Skeletal muscle cell (primary cell): ENCODE results near the gene NCR1.
"Not testable (repeated sequence)": the region's sequence is repeated elsewhere in the genome, so short reads cannot be mapped to it uniquely, and the experiment has no call there.

Source experiments
- DNase-seq: peaks from one replicate; pipeline ENCODE4 v3.0.0-alpha.2; 2010; ENCODE audit warnings: low read depth
- H3K4me3 ChIP-seq: 2 replicates; pipeline ENCODE4 v1.5.1; 2011; ENCODE audit warnings: low read depth, mild to moderate bottlenecking, control low read depth, low read length, moderate library complexity

NCR1 gene

DNA sequence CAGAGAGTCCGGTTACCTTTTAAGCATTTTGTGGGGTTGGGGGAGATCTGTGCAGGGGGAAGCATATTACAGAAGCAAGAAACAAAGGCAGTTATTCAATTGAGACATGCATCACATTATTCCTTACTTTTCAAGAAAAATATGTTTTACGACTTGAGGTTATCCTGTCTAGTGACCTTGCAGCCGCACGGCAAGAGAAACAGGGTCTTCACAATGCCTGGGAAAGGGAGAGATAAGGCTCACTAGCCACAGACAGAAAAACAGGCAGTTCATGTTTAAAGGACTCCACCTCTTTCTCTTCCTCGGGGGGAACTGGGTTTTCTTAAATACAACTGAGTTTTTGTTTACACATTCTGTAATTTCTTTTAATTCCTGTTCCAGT, 536 bp upstream of the NCR1 start:
- no peak for DNase-seq
- H3K4me3 ChIP-seq, result no peak overlapping the region

DNA sequence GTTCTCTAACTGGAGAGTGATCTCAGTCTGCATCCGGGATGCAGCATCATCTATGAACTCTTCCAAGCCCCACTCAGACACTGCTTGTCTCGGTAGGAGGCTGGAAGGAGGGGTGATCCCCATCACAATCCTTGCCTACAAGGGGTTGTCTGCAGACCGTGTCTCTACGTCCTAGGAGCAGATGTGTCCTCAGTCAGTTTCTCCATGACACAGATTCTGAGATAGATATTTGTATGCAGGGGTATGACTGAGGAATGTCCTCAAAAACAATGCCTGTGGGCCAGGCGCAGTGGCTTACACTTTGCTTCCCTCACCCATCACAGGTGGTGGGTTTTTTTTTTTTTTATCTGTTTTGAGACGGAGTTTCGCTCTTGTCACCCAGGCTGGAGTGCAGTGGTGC, 871 bp downstream of the NCR1 start:
- H3K4me3 ChIP-seq, result no peak overlapping the region
- no peak for DNase-seq

DNA sequence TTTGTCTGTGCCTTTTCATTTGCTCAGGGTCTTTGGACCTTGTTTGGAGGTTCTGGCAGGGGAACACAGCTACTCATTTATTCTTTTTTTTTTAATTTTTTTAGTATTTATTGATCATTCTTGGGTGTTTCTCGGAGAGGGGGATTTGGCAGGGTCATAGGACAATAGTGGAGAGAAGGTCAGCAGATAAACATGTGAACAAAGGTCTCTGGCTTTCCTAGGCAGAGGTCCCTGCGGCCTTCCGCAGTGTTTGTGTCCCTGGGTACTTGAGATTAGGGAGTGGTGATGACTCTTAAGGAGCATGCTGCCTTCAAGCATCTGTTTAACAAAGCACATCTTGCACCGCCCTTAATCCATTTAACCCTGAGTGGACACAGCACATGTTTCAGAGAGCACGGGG, 2.0 kb downstream of the NCR1 start:
- H3K4me3 ChIP-seq, DNase-seq: not testable (repeated sequence)

DNA sequence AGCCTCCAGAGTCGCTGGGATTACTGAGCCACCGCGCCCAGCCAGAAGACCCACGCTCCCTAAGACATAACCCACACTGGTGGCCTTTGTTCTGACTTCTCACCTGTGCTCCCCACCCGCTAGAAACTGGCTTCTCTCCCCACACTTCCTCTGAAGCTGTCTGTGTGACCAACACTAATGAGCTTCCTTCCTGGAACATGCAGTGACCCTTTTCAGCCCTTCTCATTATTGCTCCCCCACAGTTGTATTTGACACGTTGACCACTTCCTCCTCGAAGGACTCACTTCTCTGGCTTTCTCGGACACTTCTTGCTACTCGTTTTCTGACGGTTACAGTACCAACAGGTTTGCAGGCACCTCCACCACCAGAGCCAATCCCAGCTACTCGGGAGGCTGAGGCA, 10.9 kb downstream of the NCR1 start:
- DNase-seq, result no peak
- H3K4me3 ChIP-seq, result no peak overlapping the region

DNA sequence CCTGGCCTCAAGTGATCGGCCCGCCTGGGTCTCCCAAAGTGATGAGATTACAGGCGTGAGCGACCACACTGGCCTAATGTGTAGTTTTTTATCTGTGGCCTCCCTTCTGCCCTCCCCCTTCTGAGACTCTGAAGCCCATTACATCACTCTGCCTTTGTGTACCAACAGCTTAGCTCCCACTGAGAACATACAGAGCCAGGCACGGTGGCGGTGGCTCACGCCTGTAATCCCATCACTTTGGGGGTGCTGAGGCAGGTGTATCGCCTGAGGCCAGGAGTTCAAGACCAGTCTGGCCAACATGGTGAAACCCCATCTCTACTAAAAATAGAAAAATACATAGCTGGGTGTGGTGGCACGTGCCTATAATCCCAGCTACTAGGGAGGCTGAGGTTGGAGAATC, 12.6 kb downstream of the NCR1 start:
- DNase-seq, result no peak
- H3K4me3 ChIP-seq, result no peak overlapping the region

DNA sequence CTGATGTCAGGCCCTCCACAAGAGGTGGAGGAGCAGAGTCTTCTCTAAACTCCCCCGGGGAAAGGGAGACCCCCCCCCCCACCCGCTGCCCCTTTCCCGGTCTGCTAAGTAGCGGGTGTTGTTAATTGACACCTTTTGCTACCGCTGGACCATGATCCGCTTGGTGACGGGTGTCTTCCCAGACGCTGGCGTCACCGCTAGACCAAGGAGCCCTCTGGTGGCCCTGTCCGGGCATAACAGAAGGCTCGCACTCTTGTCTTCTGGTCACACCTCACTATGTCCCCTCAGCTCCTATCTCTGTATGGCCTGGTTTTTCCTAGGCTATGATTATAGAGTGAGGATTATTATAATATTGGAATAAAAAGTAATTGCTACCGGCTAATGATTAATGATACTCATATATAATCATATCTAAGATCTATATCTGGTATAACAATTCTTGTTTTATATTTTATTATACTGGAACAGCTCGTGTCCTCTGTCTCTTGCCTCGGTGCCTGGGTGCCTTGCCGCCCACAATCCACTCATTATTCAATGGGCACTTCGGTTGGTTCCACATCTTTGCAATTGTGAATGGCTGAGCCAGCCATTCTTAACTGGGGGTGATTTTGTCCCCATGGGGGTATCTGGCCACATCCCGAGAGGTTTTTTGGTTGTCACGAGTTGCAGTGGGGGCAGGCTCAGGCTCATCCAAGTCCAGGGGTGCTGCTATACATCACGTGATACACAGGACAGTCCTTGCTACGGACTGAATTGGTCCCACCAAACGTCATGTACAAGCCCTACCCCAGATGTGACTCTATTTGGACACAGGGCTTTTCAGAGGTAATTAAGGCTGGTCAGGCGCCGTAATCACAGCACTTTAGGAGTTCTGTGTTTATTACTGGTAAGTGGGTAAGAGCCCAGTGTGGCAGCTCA, 14.0 kb downstream of the NCR1 start:
- DNase-seq, H3K4me3 ChIP-seq: not testable (repeated sequence)

DNA sequence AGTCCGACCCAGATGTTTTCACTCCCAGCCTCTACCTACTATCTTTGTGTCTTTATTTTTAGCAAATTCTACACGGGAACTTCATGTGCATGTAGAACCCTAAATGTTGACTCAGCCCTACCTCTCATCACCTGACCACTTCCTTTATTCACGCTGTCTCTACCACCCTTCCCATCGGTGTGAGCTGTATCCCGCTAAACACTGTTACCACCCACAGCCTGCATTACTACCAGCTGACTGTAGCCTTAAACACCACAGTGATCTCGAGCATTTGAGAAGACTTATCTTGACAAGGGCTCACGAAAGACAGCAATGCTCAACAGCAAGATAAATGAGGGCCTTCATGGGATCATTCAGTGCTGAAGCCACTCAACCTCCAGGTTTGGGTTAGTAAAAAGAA, 15.1 kb downstream of the NCR1 start:
- no peak overlapping the region for H3K4me3 ChIP-seq
- DNase-seq, result no peak

DNA sequence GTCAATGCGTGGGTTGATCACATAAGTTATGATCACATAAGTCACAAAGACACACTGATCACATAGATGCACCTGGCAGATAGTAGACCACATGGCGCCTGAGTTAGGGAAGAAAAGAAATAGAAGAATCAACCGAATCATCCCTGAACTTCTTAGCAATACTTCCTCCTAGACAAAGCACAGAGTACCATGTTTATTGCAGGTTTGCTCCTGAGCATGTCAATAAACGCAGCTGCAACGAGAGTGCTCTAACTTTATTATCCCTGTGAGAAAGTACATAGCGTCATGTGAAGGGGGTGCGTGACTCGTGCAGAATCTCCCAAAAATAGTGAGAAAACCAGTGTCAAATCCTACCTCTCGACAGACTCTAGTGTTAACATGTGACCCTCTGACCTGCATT, 17.3 kb downstream of the NCR1 start:
- no peak for DNase-seq
- no peak overlapping the region for H3K4me3 ChIP-seq

DNA sequence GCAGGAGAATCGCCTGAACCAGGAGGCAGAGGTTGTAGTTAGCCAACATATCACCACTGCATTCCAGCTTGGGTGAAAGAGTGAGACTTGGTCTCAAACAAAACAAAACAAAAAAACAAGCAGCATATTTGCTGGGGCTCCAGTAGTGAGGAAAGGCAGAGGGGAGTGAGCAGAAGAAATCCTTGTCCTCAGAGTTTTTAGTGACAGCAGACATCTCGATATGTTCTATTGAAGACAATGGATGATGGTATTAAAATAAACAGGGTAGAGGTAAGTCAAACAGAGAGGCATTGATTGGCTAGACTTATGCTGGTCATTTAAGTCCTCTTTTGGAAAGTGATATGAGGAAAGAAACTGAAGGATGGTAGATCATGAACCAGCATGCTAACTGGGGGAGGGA, 22.4 kb downstream of the NCR1 start:
- H3K4me3 ChIP-seq, result no peak overlapping the region
- no peak for DNase-seq

DNA sequence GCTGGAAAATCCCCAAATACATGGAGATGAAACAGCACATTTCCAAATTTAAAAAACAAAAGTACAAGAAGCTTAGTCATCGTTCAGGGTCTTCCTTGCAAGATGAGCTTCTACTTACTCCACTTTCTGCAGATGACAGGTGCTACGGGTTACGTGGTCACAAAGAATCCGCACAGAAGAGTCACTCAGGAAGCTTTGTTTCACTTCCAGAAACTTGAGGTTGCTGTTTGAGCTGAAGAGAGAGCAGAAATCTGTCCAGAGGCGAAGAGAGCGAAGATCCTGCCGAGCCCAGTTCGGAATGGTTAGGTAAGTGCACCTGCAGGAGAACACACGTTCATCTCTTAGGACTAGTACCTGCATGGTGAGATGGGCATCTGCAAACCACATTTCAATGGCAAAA, 32.0 kb downstream of the NCR1 start:
- DNase-seq, result no peak
- H3K4me3 ChIP-seq, result no peak overlapping the region

DNA sequence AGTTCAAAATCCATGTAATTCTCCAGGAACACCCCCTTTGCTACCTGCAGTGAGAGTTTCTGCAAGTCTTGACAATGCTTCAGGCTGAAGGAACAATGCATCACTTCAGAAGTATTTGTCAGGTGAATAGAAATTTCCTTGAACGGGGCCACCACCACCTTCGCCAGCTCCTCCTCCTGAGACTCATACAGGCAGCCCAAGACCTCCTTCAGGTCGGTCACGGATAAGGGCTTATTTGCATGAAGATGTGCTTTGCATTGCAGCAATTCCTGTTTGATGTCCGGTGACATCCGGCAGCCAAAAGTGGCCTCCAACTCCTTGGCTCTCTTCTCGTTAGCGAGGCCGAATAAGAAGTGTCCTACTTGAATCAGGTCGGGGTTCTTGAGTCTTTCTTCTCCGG, 33.0 kb downstream of the NCR1 start:
- H3K4me3 ChIP-seq, result no peak overlapping the region

DNA sequence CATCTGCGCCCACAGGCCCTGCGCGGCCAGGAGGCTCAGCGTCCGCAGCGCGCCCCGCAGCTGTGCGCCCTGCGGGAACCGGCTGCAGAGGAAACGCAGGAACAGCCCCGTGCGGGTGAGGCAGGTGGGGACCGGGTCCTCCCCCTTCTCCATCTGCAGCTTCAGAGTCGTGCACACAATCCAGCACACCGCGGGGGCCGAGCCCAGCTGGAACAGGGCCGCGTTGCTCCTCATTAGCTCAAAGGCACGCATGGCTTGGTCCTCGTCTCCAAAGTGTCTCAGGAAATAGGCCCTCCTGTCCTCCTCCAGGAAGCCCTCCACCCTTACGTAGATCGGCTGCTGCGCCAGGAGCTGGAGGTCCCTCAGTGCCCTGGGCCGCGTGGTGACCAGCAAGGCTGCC, 33.6 kb downstream of the NCR1 start:
- not testable (repeated sequence) for H3K4me3 ChIP-seq, DNase-seq

More for the DNA sequence above, 33.0 kb downstream of the NCR1 start:
- DNase-seq, result no peak

DNA sequence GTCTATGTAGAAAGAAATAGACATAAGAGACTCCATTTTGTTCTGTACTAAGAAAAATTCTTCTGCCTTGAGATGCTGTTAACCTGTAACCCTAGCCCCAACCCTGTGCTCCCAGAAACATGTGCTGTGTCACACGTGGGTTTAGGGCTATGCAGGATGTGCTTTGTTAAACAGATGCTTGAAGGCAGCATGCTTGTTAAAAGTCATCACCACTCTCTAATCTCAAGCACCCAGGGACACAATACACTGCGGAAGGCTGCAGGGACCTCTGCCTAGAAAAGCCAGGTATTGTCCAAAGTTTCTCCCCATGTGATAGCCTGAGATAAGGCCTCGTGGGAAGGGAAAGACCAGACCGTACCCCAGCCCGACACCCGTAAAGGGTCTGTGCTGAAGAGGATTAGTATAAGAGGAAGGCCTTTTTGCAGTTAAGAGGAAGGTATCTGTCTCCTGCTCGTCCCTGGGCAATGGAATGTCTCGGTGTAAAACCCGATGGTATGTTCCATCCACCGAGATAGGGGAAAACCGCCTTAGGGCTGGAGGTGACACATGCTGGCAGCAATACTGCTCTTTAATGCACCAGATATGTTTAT, 37.9 kb downstream of the NCR1 start:
- not testable (repeated sequence) for DNase-seq, H3K4me3 ChIP-seq

DNA sequence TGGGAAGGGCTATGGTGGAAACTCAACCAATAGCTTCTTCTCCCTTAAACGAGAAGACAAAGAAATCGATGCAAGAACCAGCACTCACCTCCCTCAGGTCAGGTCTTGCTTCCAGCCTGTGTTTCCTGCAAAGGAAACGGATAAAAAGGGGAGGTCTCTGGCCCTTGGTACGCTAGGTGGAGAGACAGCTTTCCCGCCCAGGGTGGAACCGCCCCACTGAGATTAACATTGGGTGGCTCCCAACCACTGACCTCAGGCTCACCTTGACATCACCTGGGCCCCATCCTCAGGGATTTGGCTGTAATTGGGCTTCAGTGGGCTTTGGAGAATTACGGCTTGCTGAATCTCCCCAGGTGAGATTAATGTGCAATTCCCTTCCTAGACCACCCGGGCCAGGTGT, 41.4 kb downstream of the NCR1 start, which contains the start of gene NLRP7:
Gene NLRP7 (minus strand): TSS at position 150 of the 400 bp plus-strand sequence.
- no peak for DNase-seq
- H3K4me3 ChIP-seq, result no peak within 1 kb of the TSS

DNA sequence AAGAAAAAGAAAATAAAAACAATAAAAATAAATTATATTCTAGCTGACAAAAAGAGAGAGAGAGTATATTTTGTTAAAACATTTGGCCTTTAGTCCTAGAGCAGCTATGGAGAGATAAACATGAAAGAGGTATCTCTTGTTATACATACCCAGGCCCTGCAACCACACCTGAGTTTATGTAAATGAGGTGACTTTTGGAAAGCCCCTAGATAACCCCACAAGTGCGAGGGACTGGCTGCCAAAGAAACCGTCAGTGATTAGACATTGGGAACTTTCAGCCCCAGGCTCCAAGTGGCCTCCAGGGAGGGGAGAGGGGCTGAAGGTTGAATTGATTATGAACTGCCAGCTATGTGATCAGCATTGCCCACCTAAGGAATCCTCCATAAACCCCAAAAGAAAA, 43.5 kb downstream of the NCR1 start:
- no peak overlapping the region for H3K4me3 ChIP-seq
- DNase-seq, result no peak

DNA sequence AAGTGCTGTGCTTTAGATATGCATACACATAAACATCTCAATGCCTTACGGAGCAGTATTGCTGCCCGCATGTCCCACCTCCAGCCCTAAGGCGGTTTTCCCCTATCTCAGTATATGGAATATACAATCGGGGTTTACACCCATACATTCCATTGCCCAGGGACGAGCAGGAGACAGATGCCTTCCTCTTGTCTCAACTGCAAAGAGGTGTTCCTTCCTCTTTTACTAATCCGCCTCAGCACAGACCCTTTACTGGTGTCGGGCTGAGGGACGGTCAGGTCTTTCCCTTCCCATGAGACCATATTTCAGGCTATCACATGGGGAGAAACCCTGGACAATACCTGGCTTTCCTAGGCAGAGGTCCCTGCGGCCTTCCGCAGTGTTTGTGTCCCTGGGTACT, 44.6 kb downstream of the NCR1 start:
- H3K4me3 ChIP-seq, DNase-seq: not testable (repeated sequence)

DNA sequence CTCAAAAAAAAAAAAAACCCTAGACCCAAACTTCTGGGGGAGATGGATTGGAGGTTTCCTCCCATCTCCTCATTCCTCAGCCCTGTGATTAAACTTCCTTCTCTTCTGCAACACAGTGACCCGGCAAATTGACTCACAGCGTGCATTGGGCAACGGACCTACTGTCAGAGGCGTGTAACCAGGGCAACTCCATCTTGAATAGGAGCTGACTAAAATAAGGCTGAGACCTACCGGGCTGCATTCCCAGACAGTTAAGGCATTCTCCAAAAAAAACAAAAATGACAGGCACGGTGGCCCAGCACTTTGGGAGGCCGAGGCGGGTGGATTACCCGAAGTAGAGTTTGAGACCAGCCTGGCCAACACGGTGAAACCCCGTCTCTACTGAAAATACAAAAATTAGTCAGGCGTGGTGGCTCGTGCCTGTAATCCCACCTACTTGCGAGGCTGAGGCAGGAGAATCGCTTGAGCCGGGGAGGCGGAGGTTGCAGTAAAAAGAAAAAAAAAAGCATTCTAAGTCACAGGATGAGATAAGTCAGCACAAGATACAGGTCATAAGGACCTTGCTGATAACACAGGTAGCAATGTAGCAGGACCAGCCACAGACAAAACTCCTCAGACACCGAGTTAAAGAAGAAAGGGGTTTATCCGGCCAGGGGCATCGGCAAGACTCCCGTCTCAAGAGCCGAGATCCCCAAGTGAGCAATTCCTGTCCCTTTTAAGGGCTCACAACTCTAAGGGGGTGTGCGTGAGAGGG, 46.8 kb downstream of the NCR1 start:
- no peak for DNase-seq
- H3K4me3 ChIP-seq, result no peak overlapping the region

DNA sequence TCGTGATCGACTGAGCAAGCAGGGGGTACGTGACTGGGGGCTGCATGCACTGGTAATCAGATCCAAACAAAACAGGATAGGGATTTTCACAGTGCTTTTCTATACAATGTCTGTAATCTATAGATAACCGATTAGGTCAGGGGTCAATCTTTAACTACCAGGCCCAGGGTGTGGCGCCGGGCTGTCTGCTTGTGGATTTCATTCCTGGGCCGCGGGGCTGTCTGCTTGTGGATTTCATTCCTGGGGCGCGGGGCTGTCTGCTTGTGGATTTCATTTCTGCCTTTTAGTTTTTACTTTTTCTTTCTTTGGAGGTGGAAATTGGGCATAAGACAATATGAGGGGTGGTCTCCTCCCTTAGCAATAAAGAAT, 47.4 kb downstream of the NCR1 start:
- not testable (repeated sequence) for H3K4me3 ChIP-seq, DNase-seq

DNA sequence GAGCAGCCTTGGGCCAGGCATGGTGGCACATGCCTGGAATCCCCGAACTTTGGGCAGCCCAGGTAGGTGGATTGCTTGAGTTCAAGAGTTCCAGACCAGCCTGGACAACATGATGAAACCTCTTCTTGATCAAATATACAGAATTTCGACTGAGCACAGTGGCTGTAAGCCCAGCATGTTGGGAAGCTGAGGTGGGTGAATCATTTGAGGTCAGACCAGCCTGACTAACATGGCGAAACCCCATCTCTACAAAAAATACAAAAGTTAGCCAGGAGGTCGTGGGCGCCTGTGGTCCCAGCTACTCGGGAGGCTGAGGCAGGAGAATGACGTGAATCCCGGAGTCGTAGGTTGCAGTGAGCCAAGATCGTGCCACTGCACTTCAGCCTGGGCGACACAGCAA, 49.4 kb downstream of the NCR1 start:
- no peak for DNase-seq
- no peak overlapping the region for H3K4me3 ChIP-seq

DNA sequence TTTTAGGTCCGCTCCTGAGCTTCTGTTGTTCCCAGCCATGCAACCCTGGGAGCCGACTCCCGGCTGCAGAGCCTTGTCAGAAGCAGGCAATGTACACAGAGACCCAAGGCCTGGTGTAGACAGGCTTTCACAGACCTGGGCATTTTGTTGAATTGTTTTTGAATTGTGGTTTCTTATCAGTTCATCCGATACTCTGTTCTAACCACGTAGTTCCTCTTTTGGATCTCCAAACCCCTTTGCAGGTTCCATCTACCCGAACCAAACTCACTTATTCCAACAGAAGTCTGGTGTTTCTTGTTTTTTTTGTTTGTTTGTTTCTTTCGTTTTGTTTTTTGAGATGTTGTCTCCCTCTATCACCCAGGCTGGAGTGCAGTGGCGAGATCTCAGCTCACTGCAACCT, 53.9 kb downstream of the NCR1 start:
- no peak overlapping the region for H3K4me3 ChIP-seq
- DNase-seq, result no peak
